HepG2 (cell line): ENCODE measurements around the gene ATXN2. TPM values are rescaled to one million over a fixed set of nuclear protein-coding genes. Genes with fewer than 3 reads are reported as not detected.

ENCODE experiments used
- CBX2 ChIP-seq, 2 experiments: fragments of 200-600 bp in 1 of 2; sonication (generic); formaldehyde crosslinking in 1 of 2; IDR thresholded peaks; 2 replicates each; pipeline versions ENCODE4 v1.7.0 to v1.8.1; 2018 to 2022; ENCODE audit warnings: low read depth in 2 of 2, low read length in 1 of 2, mild to moderate bottlenecking in 1 of 2, missing genetic modification reagents in 1 of 2
- CTCF ChIP-seq: sonication (generic); formaldehyde crosslinking; IDR thresholded peaks from 2 replicates; pipeline ENCODE4 v1.5.0; 2020; ENCODE audit warnings: mild to moderate bottlenecking, missing genetic modification reagents, moderate library complexity
- FOXO4 ChIP-seq: sonication (generic); formaldehyde crosslinking; conservative IDR thresholded peaks from 2 replicates; pipeline ENCODE4 v1.8.1; 2023; ENCODE audit warnings: missing genetic modification reagents
- GMEB2 ChIP-seq: IDR thresholded peaks from 2 replicates; pipeline ENCODE4 v1.6.1; 2016; ENCODE audit warnings: missing biosample characterization, missing genetic modification reagents, low read depth
- HNRNPL ChIP-seq: fragments of 200-400 bp; formaldehyde crosslinking; IDR thresholded peaks from 2 replicates; pipeline ENCODE4 v1.6.1; 2017; ENCODE audit warnings: mild to moderate bottlenecking, low read depth, low read length
- ZBTB25 ChIP-seq: IDR thresholded peaks from 2 replicates; pipeline ENCODE4 v1.6.1; 2018; ENCODE audit warnings: missing genetic modification reagents
- ZBTB42 ChIP-seq: sonication (generic); formaldehyde crosslinking; IDR thresholded peaks from 2 replicates; pipeline ENCODE4 v1.5.0; 2020; ENCODE audit warnings: mild to moderate bottlenecking, missing genetic modification reagents
- ZFP36 ChIP-seq: fragments of 150-350 bp; IDR thresholded peaks from 2 replicates; pipeline ENCODE4 v1.6.1; 2018; ENCODE audit warnings: borderline replicate concordance, low read length, low read depth; ENCODE audit not compliant: partially characterized antibody
- ZNF383 ChIP-seq: sonication (generic); formaldehyde crosslinking; IDR thresholded peaks from 2 replicates; pipeline ENCODE4 v1.4.0; 2020; ENCODE audit warnings: missing genetic modification reagents, mild to moderate bottlenecking, borderline replicate concordance
- ZNF501 ChIP-seq: sonication (generic); formaldehyde crosslinking; IDR thresholded peaks from 2 replicates; pipeline ENCODE4 v1.5.1; 2020; ENCODE audit warnings: mild to moderate bottlenecking, moderate library complexity, missing genetic modification reagents
- ZNF543 ChIP-seq: sonication (generic); formaldehyde crosslinking; IDR thresholded peaks from 2 replicates; pipeline ENCODE4 v1.4.0; 2020; ENCODE audit warnings: mild to moderate bottlenecking, missing genetic modification reagents
- ZNF609 ChIP-seq: sonication (generic); formaldehyde crosslinking; IDR thresholded peaks from 2 replicates; pipeline ENCODE4 v1.4.0; 2020; ENCODE audit warnings: mild to moderate bottlenecking, missing genetic modification reagents, borderline replicate concordance
- ZNF644 ChIP-seq: IDR thresholded peaks from 2 replicates; pipeline ENCODE4 v1.6.1; 2016; ENCODE audit warnings: low read depth
- ZNF720 ChIP-seq: sonication (generic); formaldehyde crosslinking; IDR thresholded peaks from 2 replicates; pipeline ENCODE4 v1.4.0; 2020; ENCODE audit warnings: missing genetic modification reagents
- polyA plus RNA-seq, 8 experiments: library from polyadenylated mRNA; depleted of rRNA in 3 of 8; stranded (reverse) in 7 of 8; unstranded in 1 of 8; fragments of >200 nt; fragmentation: Illumina TruSeq in 4 of 8; extraction: Trizol in 4 of 8; gene quantifications; 2 replicates each; pipeline versions ENCODE4 v1.2.1 to v1.2.3, GENCODE V29; 2011 to 2016; ENCODE audit warnings: low read depth in 4 of 8, missing spikeins in 1 of 8, mixed read lengths in 1 of 8; ENCODE audit not compliant: insufficient read depth in 1 of 8
- total RNA-seq, 5 experiments: library from RNA; depleted of rRNA; stranded (reverse); fragments of >200 nt; fragmentation: Illumina TruSeq; extraction: Trizol; gene quantifications; 2 replicates each; pipeline ENCODE4 v1.2.3, GENCODE V29; 2016; ENCODE audit warnings: low read depth in 1 of 5
- TF ChIP-seq, protein P1 (sequence below): sonication (generic); formaldehyde crosslinking; IDR thresholded peaks from 2 replicates; pipeline ENCODE4 v1.5.1; 2020; ENCODE audit warnings: mild to moderate bottlenecking, missing genetic modification reagents, borderline replicate concordance

The ATXN2 gene
- total and polyA plus RNA-seq, 2 of the 13 experiments (the other 11 are each of a cell fraction or from before 2014, with no cell fraction given) = 18.1 to 27.1 TPM

DNA sequence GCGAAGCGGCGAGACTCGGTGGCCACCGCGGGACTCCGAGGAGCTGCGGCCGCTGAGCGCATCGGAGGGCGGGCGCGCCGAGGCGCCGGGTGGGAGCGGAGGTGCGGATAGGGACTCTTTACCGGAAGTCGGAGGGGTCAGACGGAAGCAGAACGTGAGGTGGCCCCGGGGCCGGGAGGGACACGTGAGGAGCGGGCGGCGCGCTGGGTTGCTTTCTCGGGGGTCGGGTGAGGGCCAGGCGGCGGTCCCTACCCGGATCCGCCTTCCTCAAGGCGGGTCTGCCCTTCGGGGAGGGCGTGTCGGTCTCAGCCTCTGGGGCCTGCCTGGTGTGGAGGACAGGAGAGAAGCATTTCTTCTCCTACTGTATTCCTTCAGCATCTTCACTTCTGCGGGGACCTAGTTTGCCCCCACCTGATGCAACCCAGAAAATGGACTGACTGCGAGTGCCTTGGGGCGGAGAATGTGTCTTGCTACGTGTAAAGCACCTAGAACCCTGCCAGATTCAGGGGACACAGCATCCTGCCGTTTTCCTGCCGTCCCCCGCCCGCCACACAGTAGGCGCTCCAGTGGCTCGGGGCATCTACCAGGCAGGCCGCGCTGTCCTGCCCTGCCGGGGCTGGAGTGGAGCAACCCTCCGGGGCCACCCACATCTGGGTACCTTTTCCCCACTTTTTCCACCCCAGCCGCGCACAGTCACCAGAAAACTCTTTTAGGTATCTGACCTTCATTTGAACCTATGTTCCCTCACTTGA, 514 bp upstream of the ATXN2 start (continued):
- TF ChIP-seq CTCF (CRISPR knock-in tag) (no peak), ZBTB42 (CRISPR knock-in tag) (no peak), ZNF383 (CRISPR knock-in tag) (0 out of 2 replicates have a peak, but pooled peaks have one; percentile 8), FOXO4 (CRISPR knock-in tag) (no peak), ZNF501 (CRISPR knock-in tag) (peak; percentile 49; the same call in 1 of the 2 replicates), ZNF609 (CRISPR knock-in tag) (no peak), ZBTB25 (peak; percentile 87), GMEB2 (CRISPR knock-in tag) (no peak), CBX2 (IDR thresholded peaks at IDR 0.05; ENCODE audit: low read depth, low read length) (no peak), CBX2 (CRISPR knock-in tag; IDR thresholded peaks at IDR 0.05; ENCODE audit: low read depth) (no peak), HNRNPL (peak; percentile 45; the same call in 1 of the 2 replicates), ZNF644 (no peak), ZNF720 (no peak), ZNF543 (CRISPR knock-in tag) (no peak; the same call in 1 of the 2 replicates), ZFP36 (no peak)
- TF ChIP-seq, protein P1, sequence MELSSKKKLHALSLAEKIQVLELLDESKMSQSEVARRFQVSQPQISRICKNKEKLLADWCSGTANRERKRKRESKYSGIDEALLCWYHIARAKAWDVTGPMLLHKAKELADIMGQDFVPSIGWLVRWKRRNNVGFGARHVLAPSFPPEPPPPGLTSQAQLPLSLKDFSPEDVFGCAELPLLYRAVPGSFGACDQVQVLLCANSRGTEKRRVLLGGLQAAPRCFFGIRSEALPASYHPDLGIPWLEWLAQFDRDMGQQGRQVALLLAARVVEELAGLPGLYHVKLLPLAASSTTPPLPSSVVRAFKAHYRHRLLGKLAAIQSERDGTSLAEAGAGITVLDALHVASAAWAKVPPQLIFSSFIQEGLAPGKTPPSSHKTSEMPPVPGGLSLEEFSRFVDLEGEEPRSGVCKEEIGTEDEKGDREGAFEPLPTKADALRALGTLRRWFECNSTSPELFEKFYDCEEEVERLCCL (CRISPR knock-in tag) = no peak; the same call in 1 of the 2 replicates
